Ishikawa (cell line): Measurements from ENCODE around the gene MAN2B2.

ENCODE experiments used
- CEBPB ChIP-seq: IDR thresholded peaks from 2 replicates; pipeline ENCODE4 v1.6.1; 2012
- CREB1 ChIP-seq: IDR thresholded peaks from 2 replicates; pipeline ENCODE4 v1.6.1; 2012; ENCODE audit warnings: low read depth
- EGR1 ChIP-seq: IDR thresholded peaks from 2 replicates; pipeline ENCODE4 v1.6.1; 2012
- EP300 ChIP-seq: IDR thresholded peaks from 2 replicates; pipeline ENCODE4 v1.6.1; 2012; ENCODE audit warnings: borderline replicate concordance
- FOXM1 ChIP-seq: IDR thresholded peaks from 2 replicates; pipeline ENCODE4 v1.6.1; 2012; ENCODE audit warnings: low read depth, borderline replicate concordance
- NFIC ChIP-seq: IDR thresholded peaks from 2 replicates; pipeline ENCODE4 v1.6.1; 2012
- RAD21 ChIP-seq: IDR thresholded peaks from 2 replicates; pipeline ENCODE4 v1.6.1; 2012; ENCODE audit warnings: low read depth
- TAF1 ChIP-seq: IDR thresholded peaks from 2 replicates; pipeline ENCODE4 v1.6.1; 2012; ENCODE audit warnings: low read depth, mild to moderate bottlenecking
- TCF12 ChIP-seq: IDR thresholded peaks from 2 replicates; pipeline ENCODE4 v1.6.1; 2012; ENCODE audit warnings: low read depth
- TEAD4 ChIP-seq: IDR thresholded peaks from 2 replicates; pipeline ENCODE4 v1.6.1; 2012
- YY1 ChIP-seq: IDR thresholded peaks from 2 replicates; pipeline ENCODE4 v1.6.1; 2012; ENCODE audit warnings: low read depth
- ZBTB7A ChIP-seq: IDR thresholded peaks from 2 replicates; pipeline ENCODE4 v1.6.1; 2012; ENCODE audit warnings: low read depth
- TF ChIP-seq, protein P1 (sequence below): IDR thresholded peaks from 2 replicates; pipeline ENCODE4 v1.6.1; 2012; ENCODE audit warnings: low read depth, mild to moderate bottlenecking
- TF ChIP-seq, protein P2 (sequence below): IDR thresholded peaks from 2 replicates; pipeline ENCODE4 v1.6.1; 2012
- TF ChIP-seq, protein P3 (sequence below): IDR thresholded peaks from 2 replicates; pipeline ENCODE4 v1.6.1; 2012

MAN2B2 gene

DNA sequence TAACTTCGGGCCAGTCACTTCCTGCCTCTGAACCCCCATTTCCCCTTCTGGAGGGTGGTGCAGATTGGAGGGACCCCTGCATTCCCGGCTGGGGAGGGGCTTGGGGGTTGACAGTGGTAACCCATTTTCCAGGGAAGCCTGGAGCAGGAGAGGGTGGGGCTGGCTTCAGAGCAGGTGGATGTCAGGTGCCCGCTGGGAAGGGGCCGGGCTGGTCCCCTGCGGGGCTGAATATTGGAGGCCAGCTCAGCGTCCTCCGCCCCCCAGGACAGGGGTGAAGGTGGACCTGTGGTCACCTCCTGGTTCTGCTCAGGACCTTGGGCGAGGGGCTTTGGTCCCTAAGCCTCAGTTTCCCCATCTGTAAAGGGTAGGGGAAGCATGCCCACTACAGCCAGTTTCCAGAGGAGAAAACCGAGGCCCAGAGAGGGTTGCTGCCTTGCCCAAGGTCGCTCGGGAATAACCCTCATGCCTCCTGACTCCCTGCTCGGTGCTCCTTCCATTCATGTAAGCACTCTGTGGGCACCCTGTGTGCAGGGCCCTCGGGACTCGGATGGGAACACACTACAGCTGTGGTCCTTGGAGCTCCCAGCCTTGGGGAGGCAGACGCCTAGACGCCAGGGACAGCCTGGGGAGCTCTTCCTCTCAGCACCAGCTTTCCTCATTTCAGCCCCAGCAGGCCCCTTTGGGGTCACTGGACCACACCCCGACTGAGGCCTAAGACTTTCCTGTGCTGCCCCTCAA is 683 bp downstream of the MAN2B2 start:
- TF ChIP-seq CEBPB (no peak), EP300 (no peak), RAD21 (no peak), TEAD4 (no peak), CREB1 (no peak), NFIC (no peak)
- TF ChIP-seq, protein P1, sequence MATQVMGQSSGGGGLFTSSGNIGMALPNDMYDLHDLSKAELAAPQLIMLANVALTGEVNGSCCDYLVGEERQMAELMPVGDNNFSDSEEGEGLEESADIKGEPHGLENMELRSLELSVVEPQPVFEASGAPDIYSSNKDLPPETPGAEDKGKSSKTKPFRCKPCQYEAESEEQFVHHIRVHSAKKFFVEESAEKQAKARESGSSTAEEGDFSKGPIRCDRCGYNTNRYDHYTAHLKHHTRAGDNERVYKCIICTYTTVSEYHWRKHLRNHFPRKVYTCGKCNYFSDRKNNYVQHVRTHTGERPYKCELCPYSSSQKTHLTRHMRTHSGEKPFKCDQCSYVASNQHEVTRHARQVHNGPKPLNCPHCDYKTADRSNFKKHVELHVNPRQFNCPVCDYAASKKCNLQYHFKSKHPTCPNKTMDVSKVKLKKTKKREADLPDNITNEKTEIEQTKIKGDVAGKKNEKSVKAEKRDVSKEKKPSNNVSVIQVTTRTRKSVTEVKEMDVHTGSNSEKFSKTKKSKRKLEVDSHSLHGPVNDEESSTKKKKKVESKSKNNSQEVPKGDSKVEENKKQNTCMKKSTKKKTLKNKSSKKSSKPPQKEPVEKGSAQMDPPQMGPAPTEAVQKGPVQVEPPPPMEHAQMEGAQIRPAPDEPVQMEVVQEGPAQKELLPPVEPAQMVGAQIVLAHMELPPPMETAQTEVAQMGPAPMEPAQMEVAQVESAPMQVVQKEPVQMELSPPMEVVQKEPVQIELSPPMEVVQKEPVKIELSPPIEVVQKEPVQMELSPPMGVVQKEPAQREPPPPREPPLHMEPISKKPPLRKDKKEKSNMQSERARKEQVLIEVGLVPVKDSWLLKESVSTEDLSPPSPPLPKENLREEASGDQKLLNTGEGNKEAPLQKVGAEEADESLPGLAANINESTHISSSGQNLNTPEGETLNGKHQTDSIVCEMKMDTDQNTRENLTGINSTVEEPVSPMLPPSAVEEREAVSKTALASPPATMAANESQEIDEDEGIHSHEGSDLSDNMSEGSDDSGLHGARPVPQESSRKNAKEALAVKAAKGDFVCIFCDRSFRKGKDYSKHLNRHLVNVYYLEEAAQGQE, result no peak

DNA sequence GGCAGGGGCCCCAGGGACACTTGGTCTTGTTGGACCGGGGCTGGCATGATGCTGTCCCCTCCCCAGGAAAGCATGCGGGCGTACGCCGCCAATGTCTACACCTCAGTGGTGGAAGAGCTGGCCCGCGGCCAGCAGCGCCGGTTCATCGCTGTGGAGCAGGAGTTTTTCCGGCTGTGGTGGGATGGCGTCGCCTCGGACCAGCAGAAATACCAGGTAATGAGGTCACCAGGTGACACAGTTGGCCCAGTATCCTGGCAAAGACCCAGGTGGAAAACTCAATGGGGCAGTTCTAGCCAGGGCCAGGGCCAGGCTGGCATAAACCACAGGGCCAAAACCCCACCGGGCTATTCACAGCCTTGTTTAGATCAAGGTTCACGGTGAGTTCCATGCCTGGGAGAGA is 1.5 kb downstream of the MAN2B2 start:
- TF ChIP-seq TCF12 (peak; percentile 34; the same call in 1 of the 2 replicates), NFIC (peak; percentile 95), TEAD4 (peak; percentile 37; the same call in 1 of the 2 replicates), CEBPB (no peak), YY1 (no peak)
- TF ChIP-seq, protein P2, sequence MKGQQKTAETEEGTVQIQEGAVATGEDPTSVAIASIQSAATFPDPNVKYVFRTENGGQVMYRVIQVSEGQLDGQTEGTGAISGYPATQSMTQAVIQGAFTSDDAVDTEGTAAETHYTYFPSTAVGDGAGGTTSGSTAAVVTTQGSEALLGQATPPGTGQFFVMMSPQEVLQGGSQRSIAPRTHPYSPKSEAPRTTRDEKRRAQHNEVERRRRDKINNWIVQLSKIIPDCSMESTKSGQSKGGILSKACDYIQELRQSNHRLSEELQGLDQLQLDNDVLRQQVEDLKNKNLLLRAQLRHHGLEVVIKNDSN, result no peak

DNA sequence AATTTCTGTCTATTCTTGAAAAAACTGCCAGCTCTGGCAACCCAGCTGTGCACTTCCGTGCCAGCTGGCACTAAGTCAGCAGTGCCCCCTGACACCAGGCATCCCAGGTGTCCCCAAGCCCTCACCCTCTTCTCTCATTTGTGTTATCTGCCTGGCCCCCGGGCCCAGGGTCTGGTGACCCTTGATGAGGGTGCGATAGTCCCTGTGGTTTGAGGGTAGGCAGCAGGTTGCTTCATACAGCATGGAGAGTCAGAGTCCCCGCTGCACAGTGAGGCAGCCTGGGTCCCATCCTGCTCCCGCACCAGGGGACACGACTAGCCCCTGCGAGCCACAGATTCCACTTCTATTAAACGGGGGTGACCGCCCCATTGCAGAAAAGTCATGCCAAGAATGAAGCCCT is 1.9 kb downstream of the MAN2B2 start:
- TF ChIP-seq TCF12, result no peak
- no peak for TF ChIP-seq TEAD4
- no peak for TF ChIP-seq CEBPB
- no peak for TF ChIP-seq EP300
- TF ChIP-seq EGR1, result no peak
- TF ChIP-seq CREB1, result no peak
- TF ChIP-seq RAD21, result no peak
- TF ChIP-seq TAF1, result no peak
- TF ChIP-seq, protein P2, result no peak
- TF ChIP-seq NFIC, result no peak
- TF ChIP-seq, protein P1, result no peak
- TF ChIP-seq FOXM1, result no peak
- TF ChIP-seq YY1, result no peak
- TF ChIP-seq, protein P3, sequence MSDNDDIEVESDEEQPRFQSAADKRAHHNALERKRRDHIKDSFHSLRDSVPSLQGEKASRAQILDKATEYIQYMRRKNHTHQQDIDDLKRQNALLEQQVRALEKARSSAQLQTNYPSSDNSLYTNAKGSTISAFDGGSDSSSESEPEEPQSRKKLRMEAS, result no peak
- no peak for TF ChIP-seq ZBTB7A

DNA sequence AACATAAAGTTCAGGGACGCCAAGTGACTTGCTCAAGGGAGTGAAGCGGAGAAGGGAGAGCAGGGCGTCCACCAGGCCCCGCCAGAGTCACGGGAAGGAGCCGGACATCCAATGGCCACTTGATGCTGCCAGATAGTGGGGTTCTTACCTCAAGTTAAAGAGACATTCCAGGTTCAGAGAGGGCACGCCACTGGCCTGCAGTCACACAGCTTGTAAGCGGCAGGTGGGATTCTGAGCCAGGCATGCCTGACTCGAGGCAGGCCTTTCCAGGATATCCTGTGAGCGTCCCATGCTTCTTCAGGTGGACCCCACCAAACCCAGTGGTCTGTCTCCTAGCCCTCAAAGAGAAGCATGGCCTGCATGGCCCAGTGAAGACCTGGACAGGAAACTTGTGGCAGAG is 2.4 kb downstream of the MAN2B2 start:
- TF ChIP-seq, protein P3, result no peak
- TF ChIP-seq EGR1 (no peak), CEBPB (no peak)
- TF ChIP-seq, protein P2, result no peak

DNA sequence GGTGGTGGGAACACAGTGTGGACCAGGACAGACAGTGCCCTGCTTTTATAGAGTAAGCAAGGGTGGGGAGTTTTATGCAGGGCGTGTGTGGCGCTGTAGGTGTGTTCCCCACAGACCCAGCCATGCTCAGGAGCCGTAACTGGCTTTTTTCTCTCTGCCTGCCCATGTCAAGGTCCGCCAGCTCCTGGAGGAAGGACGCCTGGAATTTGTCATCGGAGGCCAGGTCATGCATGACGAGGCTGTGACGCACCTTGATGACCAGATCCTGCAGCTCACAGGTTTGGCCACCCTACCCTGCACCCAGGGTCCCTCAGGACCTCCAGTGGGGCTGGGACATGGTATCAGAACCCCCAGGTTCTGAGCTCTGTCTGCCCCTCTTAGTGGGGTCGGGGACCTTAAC is 3.2 kb downstream of the MAN2B2 start:
- TF ChIP-seq TEAD4, result 0 out of 2 replicates have a peak, but pooled peaks have one; percentile 22
- TF ChIP-seq NFIC, result no peak

DNA sequence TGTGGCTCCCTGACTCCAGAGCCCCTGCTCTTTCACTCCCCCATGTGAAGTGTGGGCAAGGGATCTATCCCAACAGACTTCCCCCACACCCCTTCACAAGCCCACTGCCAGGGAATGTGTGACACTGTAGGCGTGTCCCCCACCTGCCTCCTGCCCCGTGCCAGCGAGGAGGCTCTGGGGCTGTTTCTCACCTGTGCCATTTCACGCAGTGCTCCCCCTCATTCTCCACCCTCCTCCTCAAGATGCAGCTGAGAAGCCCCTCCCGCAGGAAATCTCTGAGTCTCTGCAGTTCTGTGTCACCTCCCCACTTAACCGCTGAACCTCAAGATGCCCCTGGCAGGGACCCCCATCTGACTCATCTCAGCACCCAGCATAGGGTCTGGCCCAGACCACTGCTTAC is 5.4 kb downstream of the MAN2B2 start:
- TF ChIP-seq, protein P1, result no peak
- TF ChIP-seq CEBPB (no peak), FOXM1 (no peak), RAD21 (no peak), EP300 (no peak), TAF1 (no peak), ZBTB7A (no peak), YY1 (no peak), NFIC (no peak), TCF12 (no peak), CREB1 (no peak), EGR1 (no peak), TEAD4 (no peak)
- TF ChIP-seq, protein P3, result no peak
- TF ChIP-seq, protein P2, result no peak
